ENCODE measurements around the gene CADM1.

DNA sequence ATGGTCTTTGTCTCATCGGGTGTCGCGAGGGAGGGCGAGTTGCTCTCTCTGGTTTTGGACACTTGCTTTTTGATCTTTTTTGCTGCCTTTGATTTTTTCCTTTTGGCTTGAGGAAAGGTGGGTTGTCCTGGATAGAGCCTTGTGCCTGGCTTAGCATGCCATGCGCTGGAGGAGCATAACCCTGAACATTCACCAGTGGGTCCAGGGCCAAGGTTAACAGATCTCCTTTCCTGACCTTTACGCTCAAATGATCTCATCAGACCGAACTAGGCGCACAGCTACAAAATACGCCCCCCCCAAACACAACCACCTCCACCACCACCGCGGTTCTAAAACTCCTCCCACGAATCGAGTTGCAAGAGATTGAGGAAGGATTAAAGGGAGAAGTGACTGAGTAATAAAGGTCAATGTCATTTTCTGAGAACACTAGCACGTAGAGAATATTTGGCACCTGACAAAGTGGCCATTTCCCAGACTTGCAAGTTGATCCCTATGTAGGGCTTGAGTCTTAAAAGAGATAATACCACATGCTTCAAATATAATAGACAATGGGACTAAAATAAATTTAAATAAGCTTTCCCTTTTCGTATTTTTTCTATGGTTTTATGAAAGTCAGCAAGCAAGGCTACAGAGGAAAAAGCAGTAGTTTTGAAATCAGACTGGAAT, 48.7 kb upstream of the CADM1 start:
- TF ChIP-seq, protein P1, sequence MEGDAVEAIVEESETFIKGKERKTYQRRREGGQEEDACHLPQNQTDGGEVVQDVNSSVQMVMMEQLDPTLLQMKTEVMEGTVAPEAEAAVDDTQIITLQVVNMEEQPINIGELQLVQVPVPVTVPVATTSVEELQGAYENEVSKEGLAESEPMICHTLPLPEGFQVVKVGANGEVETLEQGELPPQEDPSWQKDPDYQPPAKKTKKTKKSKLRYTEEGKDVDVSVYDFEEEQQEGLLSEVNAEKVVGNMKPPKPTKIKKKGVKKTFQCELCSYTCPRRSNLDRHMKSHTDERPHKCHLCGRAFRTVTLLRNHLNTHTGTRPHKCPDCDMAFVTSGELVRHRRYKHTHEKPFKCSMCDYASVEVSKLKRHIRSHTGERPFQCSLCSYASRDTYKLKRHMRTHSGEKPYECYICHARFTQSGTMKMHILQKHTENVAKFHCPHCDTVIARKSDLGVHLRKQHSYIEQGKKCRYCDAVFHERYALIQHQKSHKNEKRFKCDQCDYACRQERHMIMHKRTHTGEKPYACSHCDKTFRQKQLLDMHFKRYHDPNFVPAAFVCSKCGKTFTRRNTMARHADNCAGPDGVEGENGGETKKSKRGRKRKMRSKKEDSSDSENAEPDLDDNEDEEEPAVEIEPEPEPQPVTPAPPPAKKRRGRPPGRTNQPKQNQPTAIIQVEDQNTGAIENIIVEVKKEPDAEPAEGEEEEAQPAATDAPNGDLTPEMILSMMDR (conservative IDR thresholded peaks at IDR 0.05; ENCODE audit: low read depth in 2 of 2) = no peak
- TF ChIP-seq POLR2AphosphoS5 (IDR thresholded peaks at IDR 0.05; ENCODE audit: low read depth) (no peak), ZNF331 (CRISPR knock-in tag; IDR thresholded peaks at IDR 0.05; ENCODE audit: low read depth) (no peak), EZH2 (IDR thresholded peaks at IDR 0.05; ENCODE audit: low read depth, unreplicated experiment) (no peak), JUNB (IDR thresholded peaks at IDR 0.05; ENCODE audit: unreplicated experiment) (no peak), EZH2phosphoT487 (IDR thresholded peaks at IDR 0.05; ENCODE audit: unreplicated experiment) (no peak)
- TF ChIP-seq, protein P2, sequence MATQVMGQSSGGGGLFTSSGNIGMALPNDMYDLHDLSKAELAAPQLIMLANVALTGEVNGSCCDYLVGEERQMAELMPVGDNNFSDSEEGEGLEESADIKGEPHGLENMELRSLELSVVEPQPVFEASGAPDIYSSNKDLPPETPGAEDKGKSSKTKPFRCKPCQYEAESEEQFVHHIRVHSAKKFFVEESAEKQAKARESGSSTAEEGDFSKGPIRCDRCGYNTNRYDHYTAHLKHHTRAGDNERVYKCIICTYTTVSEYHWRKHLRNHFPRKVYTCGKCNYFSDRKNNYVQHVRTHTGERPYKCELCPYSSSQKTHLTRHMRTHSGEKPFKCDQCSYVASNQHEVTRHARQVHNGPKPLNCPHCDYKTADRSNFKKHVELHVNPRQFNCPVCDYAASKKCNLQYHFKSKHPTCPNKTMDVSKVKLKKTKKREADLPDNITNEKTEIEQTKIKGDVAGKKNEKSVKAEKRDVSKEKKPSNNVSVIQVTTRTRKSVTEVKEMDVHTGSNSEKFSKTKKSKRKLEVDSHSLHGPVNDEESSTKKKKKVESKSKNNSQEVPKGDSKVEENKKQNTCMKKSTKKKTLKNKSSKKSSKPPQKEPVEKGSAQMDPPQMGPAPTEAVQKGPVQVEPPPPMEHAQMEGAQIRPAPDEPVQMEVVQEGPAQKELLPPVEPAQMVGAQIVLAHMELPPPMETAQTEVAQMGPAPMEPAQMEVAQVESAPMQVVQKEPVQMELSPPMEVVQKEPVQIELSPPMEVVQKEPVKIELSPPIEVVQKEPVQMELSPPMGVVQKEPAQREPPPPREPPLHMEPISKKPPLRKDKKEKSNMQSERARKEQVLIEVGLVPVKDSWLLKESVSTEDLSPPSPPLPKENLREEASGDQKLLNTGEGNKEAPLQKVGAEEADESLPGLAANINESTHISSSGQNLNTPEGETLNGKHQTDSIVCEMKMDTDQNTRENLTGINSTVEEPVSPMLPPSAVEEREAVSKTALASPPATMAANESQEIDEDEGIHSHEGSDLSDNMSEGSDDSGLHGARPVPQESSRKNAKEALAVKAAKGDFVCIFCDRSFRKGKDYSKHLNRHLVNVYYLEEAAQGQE (IDR thresholded peaks at IDR 0.05; ENCODE audit: unreplicated experiment) = no peak
